ENCODE measurements around the gene MEGF6.

MEGF6 gene

DNA sequence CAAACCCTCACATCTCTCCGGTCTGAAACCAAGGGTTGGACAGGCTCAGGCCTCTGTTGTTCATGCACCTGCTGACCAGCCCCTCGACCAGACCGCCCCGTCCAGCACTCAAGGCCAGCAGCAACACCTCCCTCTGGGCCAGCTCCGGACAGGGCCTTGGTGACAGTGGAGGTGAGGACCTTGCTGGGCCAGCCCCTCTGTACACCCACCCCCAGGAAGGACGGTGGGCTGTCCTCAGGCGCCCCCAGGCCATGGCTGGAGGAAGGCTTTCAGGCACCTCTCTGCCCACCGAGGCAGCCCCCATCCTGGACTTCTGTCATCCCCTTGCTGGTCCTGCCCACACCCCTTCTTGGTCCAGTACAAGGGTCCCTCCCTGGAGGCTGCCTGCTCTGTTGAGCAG, 48.6 kb downstream of the MEGF6 start:
- no peak for ATAC-seq
- TF ChIP-seq ARNTL (CRISPR knock-in tag; IDR thresholded peaks at IDR 0.05; ENCODE audit: borderline replicate concordance, low read depth), result no peak
- TF ChIP-seq, protein P1, sequence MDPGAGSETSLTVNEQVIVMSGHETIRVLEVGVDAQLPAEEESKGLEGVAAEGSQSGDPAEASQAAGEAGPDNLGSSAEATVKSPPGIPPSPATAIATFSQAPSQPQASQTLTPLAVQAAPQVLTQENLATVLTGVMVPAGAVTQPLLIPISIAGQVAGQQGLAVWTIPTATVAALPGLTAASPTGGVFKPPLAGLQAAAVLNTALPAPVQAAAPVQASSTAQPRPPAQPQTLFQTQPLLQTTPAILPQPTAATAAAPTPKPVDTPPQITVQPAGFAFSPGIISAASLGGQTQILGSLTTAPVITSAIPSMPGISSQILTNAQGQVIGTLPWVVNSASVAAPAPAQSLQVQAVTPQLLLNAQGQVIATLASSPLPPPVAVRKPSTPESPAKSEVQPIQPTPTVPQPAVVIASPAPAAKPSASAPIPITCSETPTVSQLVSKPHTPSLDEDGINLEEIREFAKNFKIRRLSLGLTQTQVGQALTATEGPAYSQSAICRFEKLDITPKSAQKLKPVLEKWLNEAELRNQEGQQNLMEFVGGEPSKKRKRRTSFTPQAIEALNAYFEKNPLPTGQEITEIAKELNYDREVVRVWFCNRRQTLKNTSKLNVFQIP (CRISPR knock-in tag; IDR thresholded peaks at IDR 0.05; ENCODE audit: borderline replicate concordance, low read depth), result no peak
- no peak for TF ChIP-seq TOX (CRISPR knock-in tag; IDR thresholded peaks at IDR 0.05; ENCODE audit: borderline replicate concordance)

DNA sequence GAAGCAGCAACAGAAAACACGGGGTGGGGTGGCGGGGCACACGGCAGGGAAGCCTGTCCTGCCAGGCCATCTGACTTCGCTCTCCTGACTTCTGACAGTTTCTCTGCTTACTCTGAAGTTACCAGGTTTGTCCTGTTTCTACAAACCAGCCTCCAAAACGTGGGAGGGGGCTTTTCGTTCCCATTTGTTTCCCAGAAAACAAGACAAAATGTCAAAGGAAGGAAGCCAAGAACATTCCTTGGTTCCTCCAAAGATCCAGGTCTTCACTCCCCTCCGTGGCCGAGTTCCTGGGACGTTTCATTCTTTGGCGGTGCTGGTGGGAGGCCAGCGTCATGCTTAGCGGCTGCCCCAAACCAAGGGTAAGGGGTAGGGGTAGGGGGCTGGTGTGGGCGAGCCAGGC, 49.6 kb downstream of the MEGF6 start:
- no peak for ATAC-seq
- no peak for TF ChIP-seq PPARA (CRISPR knock-in tag; IDR thresholded peaks at IDR 0.05; ENCODE audit: borderline replicate concordance)
- TF ChIP-seq, protein P2, sequence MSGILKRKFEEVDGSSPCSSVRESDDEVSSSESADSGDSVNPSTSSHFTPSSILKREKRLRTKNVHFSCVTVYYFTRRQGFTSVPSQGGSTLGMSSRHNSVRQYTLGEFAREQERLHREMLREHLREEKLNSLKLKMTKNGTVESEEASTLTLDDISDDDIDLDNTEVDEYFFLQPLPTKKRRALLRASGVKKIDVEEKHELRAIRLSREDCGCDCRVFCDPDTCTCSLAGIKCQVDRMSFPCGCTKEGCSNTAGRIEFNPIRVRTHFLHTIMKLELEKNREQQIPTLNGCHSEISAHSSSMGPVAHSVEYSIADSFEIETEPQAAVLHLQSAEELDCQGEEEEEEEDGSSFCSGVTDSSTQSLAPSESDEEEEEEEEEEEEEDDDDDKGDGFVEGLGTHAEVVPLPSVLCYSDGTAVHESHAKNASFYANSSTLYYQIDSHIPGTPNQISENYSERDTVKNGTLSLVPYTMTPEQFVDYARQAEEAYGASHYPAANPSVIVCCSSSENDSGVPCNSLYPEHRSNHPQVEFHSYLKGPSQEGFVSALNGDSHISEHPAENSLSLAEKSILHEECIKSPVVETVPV (CRISPR knock-in tag; IDR thresholded peaks at IDR 0.05), result no peak
- no peak for TF ChIP-seq ZNF70 (CRISPR knock-in tag; IDR thresholded peaks at IDR 0.05)
- no peak for TF ChIP-seq ZC3H10 (CRISPR knock-in tag; IDR thresholded peaks at IDR 0.05)
- TF ChIP-seq OSR1 (CRISPR knock-in tag; IDR thresholded peaks at IDR 0.05), result no peak
- TF ChIP-seq SNAI2 (CRISPR knock-in tag; IDR thresholded peaks at IDR 0.05), result no peak
- no peak for TF ChIP-seq TOX (CRISPR knock-in tag; IDR thresholded peaks at IDR 0.05; ENCODE audit: borderline replicate concordance)
- TF ChIP-seq ARNTL (CRISPR knock-in tag; IDR thresholded peaks at IDR 0.05; ENCODE audit: borderline replicate concordance, low read depth), result no peak
- TF ChIP-seq ESRRG (CRISPR knock-in tag; IDR thresholded peaks at IDR 0.05), result no peak
- TF ChIP-seq, protein P3, sequence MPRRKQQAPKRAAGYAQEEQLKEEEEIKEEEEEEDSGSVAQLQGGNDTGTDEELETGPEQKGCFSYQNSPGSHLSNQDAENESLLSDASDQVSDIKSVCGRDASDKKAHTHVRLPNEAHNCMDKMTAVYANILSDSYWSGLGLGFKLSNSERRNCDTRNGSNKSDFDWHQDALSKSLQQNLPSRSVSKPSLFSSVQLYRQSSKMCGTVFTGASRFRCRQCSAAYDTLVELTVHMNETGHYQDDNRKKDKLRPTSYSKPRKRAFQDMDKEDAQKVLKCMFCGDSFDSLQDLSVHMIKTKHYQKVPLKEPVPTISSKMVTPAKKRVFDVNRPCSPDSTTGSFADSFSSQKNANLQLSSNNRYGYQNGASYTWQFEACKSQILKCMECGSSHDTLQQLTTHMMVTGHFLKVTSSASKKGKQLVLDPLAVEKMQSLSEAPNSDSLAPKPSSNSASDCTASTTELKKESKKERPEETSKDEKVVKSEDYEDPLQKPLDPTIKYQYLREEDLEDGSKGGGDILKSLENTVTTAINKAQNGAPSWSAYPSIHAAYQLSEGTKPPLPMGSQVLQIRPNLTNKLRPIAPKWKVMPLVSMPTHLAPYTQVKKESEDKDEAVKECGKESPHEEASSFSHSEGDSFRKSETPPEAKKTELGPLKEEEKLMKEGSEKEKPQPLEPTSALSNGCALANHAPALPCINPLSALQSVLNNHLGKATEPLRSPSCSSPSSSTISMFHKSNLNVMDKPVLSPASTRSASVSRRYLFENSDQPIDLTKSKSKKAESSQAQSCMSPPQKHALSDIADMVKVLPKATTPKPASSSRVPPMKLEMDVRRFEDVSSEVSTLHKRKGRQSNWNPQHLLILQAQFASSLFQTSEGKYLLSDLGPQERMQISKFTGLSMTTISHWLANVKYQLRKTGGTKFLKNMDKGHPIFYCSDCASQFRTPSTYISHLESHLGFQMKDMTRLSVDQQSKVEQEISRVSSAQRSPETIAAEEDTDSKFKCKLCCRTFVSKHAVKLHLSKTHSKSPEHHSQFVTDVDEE (CRISPR knock-in tag; IDR thresholded peaks at IDR 0.05), result no peak

DNA sequence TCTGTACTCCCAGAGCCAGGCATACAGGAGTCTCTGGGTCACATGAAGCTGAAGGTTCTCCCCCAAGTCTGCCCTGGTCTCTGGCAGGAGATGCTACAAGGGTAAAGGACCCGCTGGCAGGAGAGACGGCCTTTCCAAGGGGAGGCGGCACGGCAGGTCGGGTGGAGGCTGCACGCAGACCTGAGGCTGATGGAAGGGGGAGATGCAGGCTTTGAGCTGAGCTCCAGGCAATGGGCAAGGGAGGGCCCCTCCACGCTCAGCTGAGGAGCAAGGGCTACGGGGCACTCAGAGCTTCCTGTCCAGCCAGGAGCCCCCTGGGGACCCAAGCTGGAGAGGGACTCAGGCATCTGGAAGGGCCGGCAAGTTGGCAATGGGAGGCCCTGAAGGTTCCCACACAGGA, 50.3 kb downstream of the MEGF6 start:
- ATAC-seq, result no peak
- TF ChIP-seq ESRRG (CRISPR knock-in tag; IDR thresholded peaks at IDR 0.05) (no peak), OSR1 (CRISPR knock-in tag; IDR thresholded peaks at IDR 0.05) (no peak), CSDC2 (CRISPR knock-in tag; IDR thresholded peaks at IDR 0.05) (no peak), ZC3H10 (CRISPR knock-in tag; IDR thresholded peaks at IDR 0.05) (no peak), BACH2 (CRISPR knock-in tag; IDR thresholded peaks at IDR 0.05; ENCODE audit: borderline replicate concordance) (no peak), TCF4 (CRISPR knock-in tag; IDR thresholded peaks at IDR 0.05; ENCODE audit: borderline replicate concordance) (no peak)
- TF ChIP-seq, protein P1 (CRISPR knock-in tag; IDR thresholded peaks at IDR 0.05; ENCODE audit: borderline replicate concordance, low read depth), result no peak

DNA sequence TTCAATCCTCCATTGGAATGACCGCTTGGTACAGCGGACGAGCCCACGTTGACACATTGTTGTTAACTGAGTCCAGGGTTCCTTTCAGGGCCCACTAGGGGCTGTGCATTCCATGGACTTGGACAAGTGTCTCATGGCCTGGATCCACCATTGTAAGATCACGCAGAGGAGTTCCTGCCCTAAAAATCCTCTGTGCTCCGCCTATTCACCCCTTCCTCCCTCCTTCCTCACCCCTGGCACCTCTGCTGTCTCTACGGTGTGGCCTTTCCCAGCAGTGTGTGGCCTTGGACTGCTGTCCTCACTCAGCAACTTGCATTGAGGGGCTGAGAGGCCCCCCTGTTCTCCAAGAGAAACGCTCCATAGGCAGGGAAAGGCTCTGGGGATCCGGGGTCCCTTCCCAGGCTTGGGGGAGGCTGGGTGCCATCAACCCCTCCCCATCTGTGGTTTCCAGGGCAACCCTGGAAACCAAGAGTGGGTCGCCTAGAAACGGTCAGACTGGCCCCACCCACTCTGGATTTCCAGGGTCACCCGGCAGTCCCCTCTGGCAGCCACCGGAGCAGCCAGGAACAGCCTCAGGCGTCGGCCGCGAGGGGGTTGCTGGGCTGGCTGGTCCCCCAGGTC, 50.9 kb downstream of the MEGF6 start:
- ATAC-seq, result no peak
- no peak for TF ChIP-seq GLIS3 (CRISPR knock-in tag; IDR thresholded peaks at IDR 0.05)
- no peak for TF ChIP-seq CSDC2 (CRISPR knock-in tag; IDR thresholded peaks at IDR 0.05)
- TF ChIP-seq, protein P1 (CRISPR knock-in tag; IDR thresholded peaks at IDR 0.05; ENCODE audit: borderline replicate concordance, low read depth), result no peak
- TF ChIP-seq RARB (CRISPR knock-in tag; IDR thresholded peaks at IDR 0.05), result no peak
- no peak for TF ChIP-seq TOX (CRISPR knock-in tag; IDR thresholded peaks at IDR 0.05; ENCODE audit: borderline replicate concordance)
- TF ChIP-seq SNAI2 (CRISPR knock-in tag; IDR thresholded peaks at IDR 0.05), result no peak
- TF ChIP-seq, protein P3 (CRISPR knock-in tag; IDR thresholded peaks at IDR 0.05), result no peak
- no peak for TF ChIP-seq BACH2 (CRISPR knock-in tag; IDR thresholded peaks at IDR 0.05; ENCODE audit: borderline replicate concordance)
- TF ChIP-seq ISL1 (CRISPR knock-in tag; IDR thresholded peaks at IDR 0.05), result no peak
- TF ChIP-seq, protein P4, sequence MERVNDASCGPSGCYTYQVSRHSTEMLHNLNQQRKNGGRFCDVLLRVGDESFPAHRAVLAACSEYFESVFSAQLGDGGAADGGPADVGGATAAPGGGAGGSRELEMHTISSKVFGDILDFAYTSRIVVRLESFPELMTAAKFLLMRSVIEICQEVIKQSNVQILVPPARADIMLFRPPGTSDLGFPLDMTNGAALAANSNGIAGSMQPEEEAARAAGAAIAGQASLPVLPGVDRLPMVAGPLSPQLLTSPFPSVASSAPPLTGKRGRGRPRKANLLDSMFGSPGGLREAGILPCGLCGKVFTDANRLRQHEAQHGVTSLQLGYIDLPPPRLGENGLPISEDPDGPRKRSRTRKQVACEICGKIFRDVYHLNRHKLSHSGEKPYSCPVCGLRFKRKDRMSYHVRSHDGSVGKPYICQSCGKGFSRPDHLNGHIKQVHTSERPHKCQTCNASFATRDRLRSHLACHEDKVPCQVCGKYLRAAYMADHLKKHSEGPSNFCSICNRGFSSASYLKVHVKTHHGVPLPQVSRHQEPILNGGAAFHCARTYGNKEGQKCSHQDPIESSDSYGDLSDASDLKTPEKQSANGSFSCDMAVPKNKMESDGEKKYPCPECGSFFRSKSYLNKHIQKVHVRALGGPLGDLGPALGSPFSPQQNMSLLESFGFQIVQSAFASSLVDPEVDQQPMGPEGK (CRISPR knock-in tag; IDR thresholded peaks at IDR 0.05; ENCODE audit: borderline replicate concordance), result no peak
- no peak for TF ChIP-seq ZNF565 (CRISPR knock-in tag; conservative IDR thresholded peaks at IDR 0.05; ENCODE audit: low read depth)
- no peak for TF ChIP-seq ZFP30 (CRISPR knock-in tag; IDR thresholded peaks at IDR 0.05)
- TF ChIP-seq ARNTL (CRISPR knock-in tag; IDR thresholded peaks at IDR 0.05; ENCODE audit: borderline replicate concordance, low read depth), result no peak

Data from SK-N-SH treated with all-trans-retinoic acid at 6 μM for 48 hours (cell line).